HL-60 (cell line): ENCODE results near the gene DENND4A.

ENCODE experiments used
- POLR2AphosphoS5 ChIP-seq: IDR thresholded peaks from 2 replicates; pipeline ENCODE4 v1.6.1; 2012; ENCODE audit warnings: low read depth
- REST ChIP-seq: IDR thresholded peaks from 2 replicates; pipeline ENCODE4 v1.6.1; 2012; ENCODE audit warnings: low read depth; ENCODE audit not compliant: insufficient replicate concordance
- TF ChIP-seq, protein P1 (sequence below): IDR thresholded peaks from one replicate; pipeline ENCODE4 v1.5.1; 2011; ENCODE audit warnings: low read length, control low read depth, inconsistent platforms; ENCODE audit not compliant: insufficient read depth

GRCh38 chr15:65738649-65739048 is 53.4 kb downstream of the DENND4A start:
- TF ChIP-seq POLR2AphosphoS5 (no peak), REST (no peak)
- TF ChIP-seq, protein P1, sequence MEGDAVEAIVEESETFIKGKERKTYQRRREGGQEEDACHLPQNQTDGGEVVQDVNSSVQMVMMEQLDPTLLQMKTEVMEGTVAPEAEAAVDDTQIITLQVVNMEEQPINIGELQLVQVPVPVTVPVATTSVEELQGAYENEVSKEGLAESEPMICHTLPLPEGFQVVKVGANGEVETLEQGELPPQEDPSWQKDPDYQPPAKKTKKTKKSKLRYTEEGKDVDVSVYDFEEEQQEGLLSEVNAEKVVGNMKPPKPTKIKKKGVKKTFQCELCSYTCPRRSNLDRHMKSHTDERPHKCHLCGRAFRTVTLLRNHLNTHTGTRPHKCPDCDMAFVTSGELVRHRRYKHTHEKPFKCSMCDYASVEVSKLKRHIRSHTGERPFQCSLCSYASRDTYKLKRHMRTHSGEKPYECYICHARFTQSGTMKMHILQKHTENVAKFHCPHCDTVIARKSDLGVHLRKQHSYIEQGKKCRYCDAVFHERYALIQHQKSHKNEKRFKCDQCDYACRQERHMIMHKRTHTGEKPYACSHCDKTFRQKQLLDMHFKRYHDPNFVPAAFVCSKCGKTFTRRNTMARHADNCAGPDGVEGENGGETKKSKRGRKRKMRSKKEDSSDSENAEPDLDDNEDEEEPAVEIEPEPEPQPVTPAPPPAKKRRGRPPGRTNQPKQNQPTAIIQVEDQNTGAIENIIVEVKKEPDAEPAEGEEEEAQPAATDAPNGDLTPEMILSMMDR, result no peak
